OCI-LY3 (cell line): Measurements from ENCODE around the gene AHRR.

Source experiments
- EZH2phosphoT487 ChIP-seq: fragments of 200-600 bp; shearing (Covaris generic); IDR thresholded peaks from 2 replicates; pipeline ENCODE4 v1.6.1; 2018; ENCODE audit warnings: antibody characterized with exemption, mixed run types, low read depth
- TF ChIP-seq, protein P1 (sequence below): fragments of 200-600, 300-600 bp; sonication (generic); IDR thresholded peaks from 2 replicates; pipeline ENCODE4 v1.5.1; 2014; ENCODE audit warnings: antibody characterized with exemption, low read length, low read depth

DNA sequence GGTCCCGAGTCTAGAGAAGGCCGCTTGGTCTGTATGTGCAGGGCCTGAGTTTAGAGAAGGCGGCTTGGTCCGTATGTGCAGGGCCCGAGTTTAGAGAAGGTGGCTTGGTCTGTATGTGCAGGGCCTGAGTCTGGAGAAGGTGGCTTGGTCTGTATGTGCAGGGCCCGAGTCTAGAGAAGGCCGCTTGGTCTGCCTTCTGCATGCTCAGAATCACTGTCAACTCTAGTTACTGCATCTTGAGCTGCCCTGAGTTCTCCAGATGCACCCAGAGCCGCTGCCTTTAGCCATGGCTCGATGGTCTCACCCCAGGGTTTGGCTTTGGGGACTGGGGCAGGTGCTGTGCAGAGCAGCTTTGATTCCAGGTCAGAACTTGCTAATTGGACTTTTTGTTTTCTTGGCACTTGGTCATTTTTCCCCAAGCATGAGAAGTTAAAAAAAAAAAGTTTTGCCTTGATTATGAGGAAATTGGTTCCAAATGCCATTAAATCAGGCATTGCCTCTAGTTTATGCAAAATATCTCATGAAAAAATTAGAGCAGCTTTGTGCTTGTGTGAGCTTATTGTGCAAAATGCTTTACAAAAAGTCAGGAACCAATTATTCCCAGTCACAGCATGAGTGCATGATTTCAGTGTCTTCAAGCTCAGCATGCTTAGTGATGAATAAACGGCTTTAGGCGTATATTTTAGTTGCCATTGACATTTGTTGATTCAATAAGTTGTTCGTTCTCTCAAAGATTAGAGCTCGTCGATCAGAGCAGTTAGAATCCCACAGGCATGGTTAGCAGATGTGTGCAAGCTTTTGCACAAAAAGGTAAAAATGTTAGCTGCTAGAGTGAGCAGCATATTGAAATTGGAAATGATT is 96.0 kb downstream of the AHRR start:
- TF ChIP-seq, protein P1, sequence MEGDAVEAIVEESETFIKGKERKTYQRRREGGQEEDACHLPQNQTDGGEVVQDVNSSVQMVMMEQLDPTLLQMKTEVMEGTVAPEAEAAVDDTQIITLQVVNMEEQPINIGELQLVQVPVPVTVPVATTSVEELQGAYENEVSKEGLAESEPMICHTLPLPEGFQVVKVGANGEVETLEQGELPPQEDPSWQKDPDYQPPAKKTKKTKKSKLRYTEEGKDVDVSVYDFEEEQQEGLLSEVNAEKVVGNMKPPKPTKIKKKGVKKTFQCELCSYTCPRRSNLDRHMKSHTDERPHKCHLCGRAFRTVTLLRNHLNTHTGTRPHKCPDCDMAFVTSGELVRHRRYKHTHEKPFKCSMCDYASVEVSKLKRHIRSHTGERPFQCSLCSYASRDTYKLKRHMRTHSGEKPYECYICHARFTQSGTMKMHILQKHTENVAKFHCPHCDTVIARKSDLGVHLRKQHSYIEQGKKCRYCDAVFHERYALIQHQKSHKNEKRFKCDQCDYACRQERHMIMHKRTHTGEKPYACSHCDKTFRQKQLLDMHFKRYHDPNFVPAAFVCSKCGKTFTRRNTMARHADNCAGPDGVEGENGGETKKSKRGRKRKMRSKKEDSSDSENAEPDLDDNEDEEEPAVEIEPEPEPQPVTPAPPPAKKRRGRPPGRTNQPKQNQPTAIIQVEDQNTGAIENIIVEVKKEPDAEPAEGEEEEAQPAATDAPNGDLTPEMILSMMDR, result no peak
- TF ChIP-seq EZH2phosphoT487, result no peak
